HG02938 (cell line): Measurements from ENCODE around the gene TAGLN.

ENCODE experiments used
- ATAC-seq: cut with Tn5 transposase; IDR thresholded peaks from one replicate; pipeline ENCODE4 v1.9.1; 2021; ENCODE audit warnings: mild to moderate bottlenecking, moderate library complexity; ENCODE audit not compliant: unreplicated experiment

Gene TAGLN

DNA sequence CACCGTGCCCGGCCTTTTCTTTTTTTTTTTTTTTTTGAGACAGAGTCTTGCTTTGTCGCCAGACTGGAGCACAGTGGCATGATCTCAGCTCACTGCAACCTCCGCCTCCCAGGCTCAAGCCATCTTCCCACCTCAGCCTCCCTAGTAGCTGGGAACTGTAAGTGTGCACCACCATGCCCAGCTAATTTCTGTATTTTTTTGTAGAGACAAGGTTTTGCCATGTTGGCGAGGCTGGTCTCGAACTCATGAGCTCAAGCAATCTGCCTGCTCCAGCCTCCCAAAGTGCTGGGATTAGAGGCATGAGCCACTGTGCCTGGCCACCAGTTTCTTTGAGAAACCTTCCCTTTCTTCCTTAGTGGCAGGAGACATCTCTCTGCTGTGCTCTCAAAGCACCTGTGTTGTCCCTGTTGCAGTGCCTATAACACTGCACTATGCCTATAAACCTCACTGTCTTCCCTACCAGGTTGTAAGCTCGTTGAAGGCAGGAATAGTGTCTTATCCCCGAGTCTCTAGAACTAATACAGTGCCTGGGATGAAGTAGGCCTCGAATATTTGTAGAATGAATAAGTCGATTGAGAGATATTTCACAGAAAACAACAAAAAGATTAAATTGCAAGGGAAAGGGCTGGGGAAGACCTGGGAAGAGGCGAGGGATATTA is 13.7 kb downstream of the TAGLN start:
- ATAC-seq = no peak

GRCh38 chr11:117214404-117215110 is 15.4 kb downstream of the TAGLN start:
- no peak for ATAC-seq

DNA sequence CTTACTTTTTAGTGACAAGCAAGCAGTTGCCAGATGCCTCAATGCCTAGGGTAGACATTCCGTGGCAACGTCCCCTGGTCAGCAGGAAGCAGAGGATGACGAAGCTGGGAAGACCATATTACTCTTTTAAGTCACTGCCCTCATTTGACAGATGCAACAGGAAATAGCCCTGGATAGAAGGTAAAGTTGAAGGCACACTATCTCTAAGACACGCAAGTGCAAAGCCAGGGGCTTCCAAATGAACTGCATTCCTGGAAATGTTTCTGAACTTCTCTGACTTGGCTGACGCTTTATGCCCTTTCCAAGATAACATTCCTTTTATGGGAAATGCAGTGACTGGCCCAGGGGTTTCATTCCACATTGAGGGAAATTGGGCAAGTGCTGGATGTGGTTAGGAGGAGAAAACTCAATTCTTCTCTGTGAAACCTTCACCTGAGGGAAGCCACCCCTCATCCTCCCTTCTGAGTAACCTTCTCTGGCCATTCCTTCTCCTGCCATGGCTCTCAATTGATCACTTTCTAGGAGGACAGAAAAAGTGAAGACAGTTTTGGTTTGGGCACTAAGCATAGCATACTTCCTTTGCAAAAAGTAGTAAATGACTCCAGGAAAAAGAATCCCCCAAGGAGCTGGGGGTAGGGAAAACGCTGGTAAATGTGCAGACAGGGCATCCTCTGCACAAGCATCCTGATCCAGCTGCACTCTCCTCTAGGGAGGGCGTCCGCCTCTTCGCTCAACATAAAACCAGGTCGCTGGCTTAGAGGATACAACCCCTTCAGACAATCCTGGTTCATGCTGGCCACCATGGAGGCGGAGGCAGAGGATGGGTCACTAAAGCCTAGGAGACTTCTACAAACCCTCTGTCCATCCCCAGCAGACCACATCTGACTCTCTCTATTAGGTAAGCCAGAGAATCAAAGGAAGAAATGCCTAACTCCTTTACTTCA is 18.2 kb downstream of the TAGLN start:
- no peak for ATAC-seq

- ATAC-seq = no peak
Observed at GRCh38 chr11:117218133-117218915, 19.2 kb downstream of the TAGLN start.

GRCh38 chr11:117219001-117219400 is 19.8 kb downstream of the TAGLN start:
- ATAC-seq = no peak

GRCh38 chr11:117219455-117219854 is 20.3 kb downstream of the TAGLN start:
- ATAC-seq = no peak

- ATAC-seq = no peak
Observed at GRCh38 chr11:117219995-117220394, 20.8 kb downstream of the TAGLN start.

- no peak for ATAC-seq
Observed at GRCh38 chr11:117220568-117220967, 21.4 kb downstream of the TAGLN start.

- no peak for ATAC-seq
Observed at GRCh38 chr11:117220999-117221774, 22.0 kb downstream of the TAGLN start.

DNA sequence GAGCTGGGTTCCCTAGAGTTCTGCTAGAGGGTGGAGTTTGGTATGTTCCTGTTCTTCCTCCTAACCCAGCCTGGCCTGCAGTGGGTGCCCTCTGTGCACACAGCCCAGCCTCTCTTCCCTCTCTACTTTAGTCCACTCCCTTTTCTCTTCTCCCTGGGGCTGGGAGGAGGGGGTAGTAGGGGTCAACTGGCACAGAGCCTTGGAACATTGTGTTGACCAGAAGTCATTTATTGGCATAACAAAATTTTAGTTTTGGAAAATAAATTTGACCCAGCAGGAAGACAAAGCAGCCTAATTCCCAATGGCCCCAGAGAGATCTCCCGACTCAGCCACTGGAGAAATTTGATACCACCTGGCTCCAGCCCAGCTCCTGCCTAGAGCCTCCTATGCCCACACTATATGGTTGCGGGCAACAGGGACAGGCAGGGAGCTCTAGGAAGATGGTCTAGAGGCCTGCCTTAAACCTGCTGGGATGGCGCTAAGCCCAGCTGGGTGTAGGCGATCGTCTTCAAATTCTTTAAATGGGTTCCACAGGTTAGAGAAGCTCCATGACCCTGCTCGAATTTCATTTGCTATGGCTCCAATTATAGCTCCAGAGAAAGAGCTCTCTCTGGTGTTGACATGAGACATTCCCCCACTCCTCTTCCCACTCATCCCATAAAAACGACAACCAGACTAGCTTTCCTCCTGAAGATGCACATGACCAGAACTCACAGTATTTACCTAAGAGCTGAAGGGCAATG is 22.8 kb downstream of the TAGLN start:
- no peak for ATAC-seq

- ATAC-seq = no peak
Observed at GRCh38 chr11:117222991-117223740, 24.0 kb downstream of the TAGLN start.

DNA sequence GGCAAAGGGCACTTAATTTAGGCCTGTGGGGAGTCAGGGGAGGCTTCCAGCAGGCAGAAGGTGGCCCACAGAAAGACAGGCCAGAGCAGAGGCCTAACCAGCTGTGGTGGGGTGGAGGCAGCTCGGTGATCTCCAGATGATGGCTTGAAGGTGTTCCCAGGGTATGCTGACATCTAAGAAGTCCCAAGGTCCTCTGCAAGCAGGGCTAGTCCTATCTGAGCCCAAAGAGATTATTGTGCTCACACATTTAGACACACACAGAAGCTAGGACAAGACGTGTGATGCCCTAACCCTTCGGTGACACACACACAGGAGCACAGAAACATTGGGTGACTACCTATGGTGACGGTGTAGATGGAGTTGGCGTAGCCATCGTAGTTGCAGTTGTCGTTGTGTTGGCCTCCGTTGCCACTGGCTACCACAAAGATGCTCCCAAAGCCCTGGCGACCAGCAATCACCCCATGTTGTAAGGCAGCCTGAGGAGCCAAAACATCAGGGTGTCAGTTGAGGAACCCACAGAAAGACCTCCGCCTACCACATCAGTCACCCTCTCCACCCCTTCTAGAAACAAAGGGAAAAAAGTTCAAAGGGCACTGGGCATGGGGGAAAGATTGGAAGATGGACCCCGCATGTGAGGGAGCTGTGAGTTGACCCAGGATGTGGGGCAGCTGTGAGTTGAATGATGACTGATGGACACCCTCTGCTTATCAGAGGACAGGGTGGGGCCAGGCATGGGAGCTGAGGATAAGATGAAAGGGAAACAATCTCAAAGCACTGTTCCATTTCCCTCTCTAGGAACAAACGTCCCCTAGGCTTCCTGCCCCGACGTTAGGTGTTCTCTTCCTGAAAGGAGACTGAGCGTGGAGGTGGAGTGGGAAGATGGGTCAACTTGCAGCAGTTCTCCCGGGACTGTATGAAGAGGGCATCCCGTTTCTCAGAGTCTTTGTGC is 24.8 kb downstream of the TAGLN start:
- no peak for ATAC-seq

DNA sequence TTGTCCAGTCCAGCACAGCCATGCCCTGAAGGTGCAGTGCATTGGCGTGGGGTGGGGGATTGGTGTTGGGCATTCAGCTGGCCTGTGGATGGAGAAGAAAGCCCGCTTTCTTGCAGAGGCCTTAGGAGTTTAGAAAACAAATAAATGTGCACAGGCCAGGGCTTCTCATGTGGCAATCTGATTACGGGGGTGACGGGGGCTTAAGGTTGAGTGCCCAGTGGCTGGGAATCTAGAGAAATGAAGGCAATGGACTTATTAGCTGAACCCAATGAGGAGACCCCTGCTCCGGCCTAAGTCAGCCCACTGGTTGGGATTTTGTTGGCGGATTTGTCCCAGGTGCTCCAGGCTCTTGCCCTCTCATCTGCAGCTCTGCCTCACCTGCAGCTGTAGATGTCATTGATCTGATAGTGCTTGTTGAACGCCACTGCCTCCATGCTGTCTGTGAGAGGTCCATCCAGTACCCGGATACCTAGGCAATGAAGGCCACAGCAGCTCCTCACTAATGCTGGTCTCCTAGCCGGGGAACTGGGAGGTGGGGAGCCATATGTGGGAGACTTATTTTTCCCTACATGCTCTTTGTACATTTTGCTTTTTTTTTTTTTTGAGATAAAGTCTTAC is 26.5 kb downstream of the TAGLN start:
- no peak for ATAC-seq

DNA sequence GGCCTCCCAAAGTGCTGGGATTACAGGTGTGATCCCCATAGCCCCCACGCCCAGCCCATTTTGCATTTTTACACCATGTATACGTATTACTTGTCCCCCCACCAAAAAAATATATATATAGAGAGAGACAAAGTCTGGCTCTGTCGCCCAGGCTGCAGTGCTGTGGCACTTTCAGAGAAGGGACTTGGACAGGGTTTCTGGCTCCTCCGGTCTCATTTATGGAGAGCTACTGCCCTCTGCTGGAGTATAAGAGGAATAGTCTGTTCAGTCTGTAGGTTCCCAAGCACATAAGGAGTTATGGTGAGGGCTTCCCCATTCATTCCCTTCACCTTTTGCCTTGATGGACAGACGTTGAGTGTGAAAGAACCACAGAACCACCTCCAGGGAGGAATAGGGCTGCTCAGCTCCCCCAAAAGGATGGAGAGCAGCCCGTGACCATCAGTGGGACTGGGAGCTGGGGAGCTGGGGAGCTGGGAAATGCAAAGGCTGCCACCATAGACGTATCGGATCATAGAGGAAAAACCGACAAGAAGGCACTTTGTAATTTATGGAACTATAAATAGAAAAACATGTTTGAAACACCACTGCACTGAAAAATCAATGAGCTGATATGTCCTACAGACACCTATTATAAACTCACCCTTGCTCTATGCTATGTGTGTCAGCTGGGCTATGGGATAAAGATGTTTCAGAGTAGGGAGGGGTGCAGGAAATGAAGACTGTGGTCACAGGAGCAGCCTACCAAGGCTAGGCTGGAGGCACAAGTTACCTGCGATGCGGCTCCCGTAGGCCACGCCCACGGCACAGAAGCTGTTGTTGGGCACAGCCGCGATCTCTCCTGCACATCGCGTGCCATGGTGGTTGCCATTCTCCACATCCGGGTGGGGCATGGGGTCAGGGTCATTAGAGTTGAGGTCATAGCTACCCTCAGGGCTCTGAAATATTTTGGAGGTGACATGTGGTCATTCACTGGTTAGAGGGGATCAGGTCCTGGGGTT is 27.5 kb downstream of the TAGLN start:
- no peak for ATAC-seq

DNA sequence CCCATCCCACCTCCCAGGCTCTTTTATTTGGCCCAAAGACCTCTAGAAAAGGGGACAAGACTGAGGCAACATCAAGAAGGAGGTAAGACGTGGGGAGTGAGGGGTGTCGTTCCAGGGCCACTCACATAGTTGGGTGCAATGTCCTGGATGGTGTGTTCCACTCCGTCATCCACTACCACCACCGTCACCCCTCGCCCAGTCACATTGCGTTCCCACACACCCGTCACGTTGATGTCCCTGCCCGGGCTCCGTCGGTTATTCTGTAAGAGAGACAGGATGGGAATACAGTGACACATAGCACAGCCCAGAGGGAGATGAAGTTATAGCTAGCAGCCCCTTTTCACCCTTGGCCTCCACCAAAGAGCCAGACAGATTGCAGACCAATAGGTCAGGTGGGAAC is 28.9 kb downstream of the TAGLN start:
- ATAC-seq = no peak

DNA sequence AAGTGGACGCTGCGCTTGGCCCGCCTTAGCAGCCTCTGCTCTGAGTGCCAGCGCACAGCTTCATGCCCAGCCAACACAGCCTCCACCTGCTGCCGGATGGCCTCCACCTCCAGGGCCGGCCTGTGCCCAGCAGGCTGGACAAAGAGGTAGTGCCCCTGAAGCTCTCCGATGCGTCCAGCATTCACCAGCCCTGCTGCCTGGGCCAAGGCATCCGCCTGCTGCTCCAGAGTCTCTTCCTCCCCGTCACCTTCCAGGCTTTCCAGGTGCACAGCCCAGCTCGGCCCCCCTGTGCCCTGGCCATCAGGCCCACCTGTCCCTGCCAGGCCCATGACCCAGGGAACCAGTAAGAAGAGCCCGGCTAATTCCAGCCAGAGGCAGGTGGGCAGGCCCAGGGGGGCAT is 30.2 kb downstream of the TAGLN start:
- no peak for ATAC-seq
